NCI-H748 (cell line): ENCODE measurements around the gene FGF2.
"Not testable (repeated sequence)": the region's sequence is repeated elsewhere in the genome, so short reads cannot be mapped to it uniquely, and the experiment has no call there.

Experiments used
- DNase-seq: peaks from one replicate; lab custom pipeline; 2025; ENCODE audit not compliant: unreplicated experiment; lab: John Stamatoyannopoulos, UW

FGF2 gene

DNA sequence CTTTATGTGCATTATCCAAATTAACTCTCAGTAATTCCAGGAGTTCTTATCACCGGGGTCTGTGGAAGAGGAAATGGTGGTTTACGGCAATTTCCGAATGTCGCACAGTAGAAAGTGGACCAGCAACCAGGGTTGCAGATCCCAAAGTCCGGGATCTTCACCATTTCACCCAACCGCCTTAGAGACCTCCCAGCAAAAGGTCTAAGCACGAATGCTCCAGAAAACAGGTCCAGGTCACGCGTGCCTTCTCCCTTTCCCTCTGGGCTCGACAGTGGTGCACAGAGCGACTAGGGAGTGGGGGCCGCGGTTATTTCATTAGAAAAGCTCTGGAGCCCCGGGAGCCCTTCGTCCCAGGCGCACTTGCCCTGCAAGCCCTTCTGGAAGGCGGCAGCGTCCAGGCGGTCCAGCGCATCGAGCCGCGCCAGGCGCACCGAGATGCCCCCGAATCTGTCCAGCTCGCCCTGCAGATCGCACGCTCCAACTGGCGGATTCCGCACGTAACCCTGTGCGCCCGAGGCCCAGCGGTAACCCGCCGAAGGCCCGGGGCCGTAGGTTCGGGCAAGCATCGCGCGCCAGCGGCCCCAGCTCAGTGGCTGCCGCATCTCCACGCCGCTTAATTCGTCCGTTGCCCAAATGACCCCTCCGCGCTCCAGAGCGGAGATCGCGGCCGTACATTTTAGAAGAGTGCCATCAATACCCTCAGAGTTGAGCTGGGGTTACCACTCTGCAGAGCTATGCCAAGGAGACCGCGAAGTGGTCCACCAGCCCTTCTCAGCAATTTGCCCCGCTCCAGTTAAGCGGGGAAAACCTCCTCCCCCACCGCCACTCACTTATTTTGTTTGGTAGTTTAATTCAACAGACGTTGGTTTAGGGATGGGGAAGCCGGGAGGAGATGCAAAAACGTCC lies 95.6 kb downstream of the FGF2 start, which contains the start of gene NUDT6:
Gene NUDT6, minus strand, starts transcription at position 627 of the 906 bp plus-strand sequence. Its CDS starts 25 bp downstream, at position 602.
- peak; percentile 75 for DNase-seq

GRCh38 chr4:122922877-122923511 lies 96.4 kb downstream of the FGF2 start:
- peak; percentile 83 for DNase-seq

GRCh38 chr4:122928930-122929329 lies 102.3 kb downstream of the FGF2 start:
- DNase-seq = no peak

DNA sequence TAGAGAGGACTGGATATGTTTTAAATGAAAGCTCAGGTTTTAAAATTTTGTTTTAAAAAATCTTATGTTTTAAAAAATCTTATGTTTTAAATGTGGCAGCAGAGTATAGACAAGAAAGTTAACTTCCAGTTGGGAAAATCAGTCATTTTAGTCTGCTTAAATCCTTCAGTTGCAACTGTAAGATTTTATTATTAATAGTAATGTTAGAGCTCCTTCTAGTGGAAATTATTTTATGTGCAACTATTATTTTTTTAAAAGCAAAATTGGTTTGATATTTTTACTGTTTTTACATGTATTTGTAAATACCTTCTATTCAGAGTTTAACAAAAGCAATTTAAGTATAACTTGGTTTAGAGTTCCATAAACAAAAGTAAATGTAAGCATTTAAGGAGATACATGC lies 104.2 kb downstream of the FGF2 start:
- DNase-seq = peak; percentile 1

GRCh38 chr4:122932763-122933162 lies 106.1 kb downstream of the FGF2 start:
- DNase-seq = no peak

GRCh38 chr4:122945136-122945535 lies 118.5 kb downstream of the FGF2 start:
- DNase-seq = not testable (repeated sequence)

GRCh38 chr4:122946142-122946541 lies 119.5 kb downstream of the FGF2 start:
- no peak for DNase-seq
